Measurements from ENCODE around the gene MAPK8IP2. TPM values are rescaled to one million over a fixed set of nuclear protein-coding genes. Genes with fewer than 3 reads are reported as not detected.
"Not testable (repeated sequence)": the region's sequence is repeated elsewhere in the genome, so short reads cannot be mapped to it uniquely, and the experiment has no call there.

MAPK8IP2 gene
- total and polyA plus RNA-seq, 2 of the 13 experiments (the other 11 are each of a cell fraction or from before 2014, with no cell fraction given) = 1.3 to 2.6 TPM

GRCh38 chr22:50643021-50643820 is 42.6 kb downstream of the MAPK8IP2 start:
- H2AFZ ChIP-seq (ENCODE audit: low read length); H3K27ac ChIP-seq (ENCODE audit: extremely low read length, insufficient read depth, low read length); H3K9me3 ChIP-seq (ENCODE audit: low read length); H3K27me3 ChIP-seq (ENCODE audit: control insufficient read depth in 1 of 2, insufficient read depth in 2 of 2, low read length in 2 of 2); H3K36me3 ChIP-seq (replicated peaks in 1 of 2; ENCODE audit: control insufficient read depth in 1 of 2, insufficient read depth in 2 of 2, low read length in 2 of 2); DNase-seq (ENCODE audit: low spot score); H3K4me3 ChIP-seq (replicated peaks in 1 of 3; ENCODE audit: insufficient read depth in 1 of 3, low read depth in 2 of 3, low read length in 3 of 3); H3K4me2 ChIP-seq (ENCODE audit: low read depth, low read length); BruUV-seq (replicated peaks); FAIRE-seq; ATAC-seq; H3K9ac ChIP-seq (ENCODE audit: insufficient read depth, low read depth, low read length); H3K79me2 ChIP-seq (ENCODE audit: insufficient read depth, low read length); in situ Hi-C loops (cut with HindIII; ENCODE audit: extremely low pct_ligation_motif_present, low pct_unique_long_range_greater_than_20kb); H4K20me1 ChIP-seq (ENCODE audit: insufficient read depth, low read length): not testable (repeated sequence)
- intact Hi-C loops (cut with micrococcal nuclease; ENCODE audit: unreplicated experiment) = loop anchor here (5.0 kb wide), 1 partner anchor 49 kb away; no protein-coding TSS in a partner anchor
- TF ChIP-seq MAFK (conservative IDR thresholded peaks at IDR 0.05 in 1 of 2, IDR thresholded peaks at IDR 0.05 in 1 of 2; ENCODE audit: low read length in 2 of 2) = 0 out of 4 replicates have a peak, but pooled peaks of 1 of the 2 experiments have one; percentile 0
- H3K4me1 ChIP-seq (ENCODE audit: insufficient read depth, low read length) = peaks cover 57% of the 10 kb centered on the region
- CTCF ChIA-PET (ENCODE audit: low intra/inter-chr PET ratio, low total read pairs) = interaction anchor here (1.3 to 2.2 kb wide), 2 partner anchors 15 to 23 kb away, joined by 5 to 14 read pairs; partner anchors contain the start of gene ARSA
- POLR2A ChIA-PET = interaction anchor here (1.4 to 5.4 kb wide), 6 partner anchors 12 to 55 kb away, joined by 6 to 56 read pairs (median 14); partner anchors contain the start of gene ARSA
- 97% methylated on average over 16 of the region's 17 CpGs for WGBS (ENCODE audit: low lambda C conversion rate)

GRCh38 chr22:50643821-50644101 is 43.2 kb downstream of the MAPK8IP2 start:
- DNase-seq (ENCODE audit: low spot score); H3K27ac ChIP-seq (ENCODE audit: extremely low read length, insufficient read depth, low read length); in situ Hi-C loops (cut with HindIII; ENCODE audit: extremely low pct_ligation_motif_present, low pct_unique_long_range_greater_than_20kb); H3K9ac ChIP-seq (ENCODE audit: insufficient read depth, low read depth, low read length); H3K27me3 ChIP-seq (ENCODE audit: control insufficient read depth in 1 of 2, insufficient read depth in 2 of 2, low read length in 2 of 2); H3K4me2 ChIP-seq (ENCODE audit: low read depth, low read length); ATAC-seq; POLR2A ChIA-PET; H4K20me1 ChIP-seq (ENCODE audit: insufficient read depth, low read length); H2AFZ ChIP-seq (ENCODE audit: low read length); H3K36me3 ChIP-seq (replicated peaks in 1 of 2; ENCODE audit: control insufficient read depth in 1 of 2, insufficient read depth in 2 of 2, low read length in 2 of 2); BruUV-seq (replicated peaks); CTCF ChIA-PET (ENCODE audit: low intra/inter-chr PET ratio, low total read pairs); H3K9me3 ChIP-seq (ENCODE audit: low read length); H3K79me2 ChIP-seq (ENCODE audit: insufficient read depth, low read length); H3K4me3 ChIP-seq (replicated peaks in 1 of 3; ENCODE audit: insufficient read depth in 1 of 3, low read depth in 2 of 3, low read length in 3 of 3): not testable (repeated sequence)
- H3K4me1 ChIP-seq (ENCODE audit: insufficient read depth, low read length) = peaks cover 51% of the 10 kb centered on the region
- intact Hi-C loops (cut with micrococcal nuclease; ENCODE audit: unreplicated experiment) = loop anchor here (5.0 kb wide), 1 partner anchor 49 kb away; no protein-coding TSS in a partner anchor
- peak; percentile 73 for FAIRE-seq
- 77% methylated on average over 3 of the region's 3 CpGs for WGBS (ENCODE audit: low lambda C conversion rate)
